Cardiac fibroblast (primary cell): ENCODE measurements around the gene ACE.

Experiments used
- DNase-seq, 2 donors: peaks; one replicate each; pipeline versions ENCODE4 v3.0.0 to v3.0.0-alpha.2; 2010; ENCODE audit warnings: low read depth in 2 of 2
- H3K4me3 ChIP-seq, 2 donors: replicated peaks in 1 of 2; 1 replicate in 1 of 2; 2 replicates in 1 of 2; pipeline ENCODE4 v1.5.1; 2011; ENCODE audit warnings: low read depth in 2 of 2, low read length in 2 of 2, mild to moderate bottlenecking in 2 of 2, moderate library complexity in 1 of 2
- CTCF ChIP-seq: IDR thresholded peaks from one replicate; pipeline ENCODE4 v1.5.1; 2011; ENCODE audit warnings: low read depth, mild to moderate bottlenecking, low read length, inconsistent platforms

ACE gene

GRCh38 chr17:63534816-63535455 lies 58.1 kb downstream of the ACE start:
- TF ChIP-seq CTCF: no peak

GRCh38 chr17:63535640-63536039 lies 58.8 kb downstream of the ACE start:
- no peak for TF ChIP-seq CTCF
- no peak for DNase-seq
- no peak overlapping the region for H3K4me3 ChIP-seq

More at GRCh38 chr17:63534816-63535455, 58.1 kb downstream of the ACE start:
- DNase-seq: no peak
- H3K4me3 ChIP-seq: no peak overlapping the region

GRCh38 chr17:63537001-63537400 lies 60.1 kb downstream of the ACE start:
- no peak for DNase-seq
- TF ChIP-seq CTCF: no peak

GRCh38 chr17:63537991-63538692 lies 61.3 kb downstream of the ACE start:
- TF ChIP-seq CTCF: no peak
- DNase-seq: no peak
- no peak overlapping the region for H3K4me3 ChIP-seq

More at GRCh38 chr17:63537001-63537400, 60.1 kb downstream of the ACE start:
- H3K4me3 ChIP-seq: no peak overlapping the region

GRCh38 chr17:63538693-63539595 lies 62.1 kb downstream of the ACE start:
- no peak for TF ChIP-seq CTCF
- no peak overlapping the region for H3K4me3 ChIP-seq
- DNase-seq: no peak

- TF ChIP-seq CTCF: no peak
- H3K4me3 ChIP-seq: no peak overlapping the region
- DNase-seq: no peak
Observed at GRCh38 chr17:63540590-63540989, 63.7 kb downstream of the ACE start.
